HG03354 (cell line): Measurements from ENCODE around the gene CTNND1.
"Not testable (repeated sequence)": the region's sequence is repeated elsewhere in the genome, so short reads cannot be mapped to it uniquely, and the experiment has no call there.

ENCODE experiments used
- ATAC-seq: cut with Tn5 transposase; IDR thresholded peaks from one replicate; pipeline ENCODE4 v1.9.1; 2021; ENCODE audit warnings: mild to moderate bottlenecking; ENCODE audit not compliant: unreplicated experiment, poor library complexity, severe bottlenecking

CTNND1 gene

DNA sequence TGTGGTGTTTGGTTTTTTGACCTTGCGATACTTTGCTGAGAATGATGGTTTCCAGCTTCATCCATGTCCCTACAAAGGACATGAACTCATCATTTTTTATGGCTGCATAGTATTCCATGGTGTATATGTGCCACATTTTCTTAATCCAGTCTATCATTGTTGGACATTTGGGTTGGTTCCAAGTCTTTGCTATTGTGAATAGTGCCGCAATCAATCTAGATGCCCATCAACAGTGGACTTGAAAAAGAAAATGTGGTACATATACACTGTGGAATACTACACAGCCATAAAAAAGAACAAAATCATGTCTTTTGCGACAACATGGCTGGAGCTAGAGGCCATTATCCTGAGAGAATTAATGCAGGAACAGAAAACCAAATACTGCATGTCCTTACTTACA is 77.0 kb downstream of the CTNND1 start:
- not testable (repeated sequence) for ATAC-seq

DNA sequence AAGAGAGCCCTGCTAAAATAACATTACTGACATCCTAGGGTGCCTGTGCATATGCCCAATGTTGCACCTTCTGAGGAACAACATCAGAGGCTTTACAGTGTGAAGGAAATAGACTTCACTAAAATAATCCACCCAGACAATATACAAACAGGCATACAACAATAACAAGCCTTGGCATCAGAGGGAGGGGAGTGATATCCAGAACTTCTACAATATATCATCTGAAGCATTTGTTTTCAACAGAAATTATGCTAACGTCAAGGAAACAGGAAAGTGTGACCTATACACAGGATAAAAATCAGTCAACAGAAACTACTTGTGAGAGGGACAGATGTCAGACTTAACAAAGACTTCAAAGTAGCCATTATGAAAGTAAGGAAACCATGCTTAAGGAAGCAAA is 81.3 kb downstream of the CTNND1 start:
- ATAC-seq: no peak

DNA sequence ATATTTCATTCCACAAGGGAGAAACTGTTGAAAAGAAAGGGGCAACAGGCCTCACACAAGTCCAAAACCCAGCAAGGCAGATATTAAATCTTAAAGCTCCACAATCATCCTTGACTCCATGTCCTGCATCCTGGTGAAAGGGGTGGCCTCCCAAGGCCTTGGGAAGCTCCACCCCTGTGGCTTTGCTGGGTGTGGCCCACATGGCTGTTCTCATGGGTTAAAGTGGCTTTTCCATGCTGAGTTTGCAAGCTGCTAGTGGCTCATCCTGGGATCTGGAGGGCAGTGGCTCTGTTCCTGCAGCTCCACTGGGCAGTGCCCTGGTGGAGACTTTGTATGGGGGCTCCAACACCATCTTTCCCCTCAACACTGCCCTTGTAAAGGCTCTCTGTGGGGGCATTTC is 106.4 kb downstream of the CTNND1 start:
- ATAC-seq: no peak

DNA sequence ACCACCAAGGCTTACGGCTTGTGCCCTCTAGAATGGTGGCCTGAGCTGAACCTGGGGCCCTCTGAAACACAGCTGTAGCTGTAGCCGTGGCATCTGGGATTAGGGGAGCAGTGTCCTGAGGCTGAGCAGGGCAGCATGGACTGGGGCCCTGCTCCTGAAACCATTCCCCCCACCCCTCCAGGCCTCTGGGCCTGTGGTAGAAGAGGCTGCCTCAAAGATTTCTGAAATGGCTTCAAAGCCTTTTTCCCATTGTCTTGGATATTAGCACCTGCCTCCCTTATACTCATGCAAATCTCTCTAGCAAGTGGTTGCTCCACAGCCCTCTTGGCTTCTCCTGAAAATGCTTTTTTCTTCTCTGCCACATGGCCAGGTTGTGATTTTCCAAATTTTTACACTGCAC is 106.9 kb downstream of the CTNND1 start:
- no peak for ATAC-seq
